T-cell (primary cell): ENCODE measurements around the gene COA8. TPM values are rescaled to one million over a fixed set of nuclear protein-coding genes. Genes with fewer than 3 reads are reported as not detected.

Experiments
- ATAC-seq, 4 experiments: fragments of 200-7000 bp in 3 of 4; fragments of 150-1000 bp in 1 of 4; cut with Tn5 transposase; replicated peaks in 1 of 4; 1 replicate in 3 of 4; 2 replicates in 1 of 4; pipeline ENCODE4 v1.10.0; 2021; ENCODE audit warnings: moderate library complexity in 3 of 4, mild to moderate bottlenecking in 2 of 4, moderate number of reproducible peaks in 1 of 4
- CTCF ChIA-PET, 2 donors: fragments of 300-600 bp; sonication (Branson Sonifier 250); formaldehyde crosslinking; loops; one replicate each; lab custom pipeline; 2022; ENCODE audit warnings: antibody characterized with exemption in 2 of 2; lab: Charles Lee
- POLR2A ChIA-PET, 2 donors: fragments of 300-600 bp; sonication (Branson Sonifier 250); formaldehyde crosslinking; loops; one replicate each; lab custom pipeline; 2022; ENCODE audit warnings: antibody characterized with exemption in 2 of 2; lab: Charles Lee
- DNase-seq, 35 experiments: peaks; one replicate each; pipeline versions ENCODE4 v3.0.0 to v3.0.0-alpha.2; 2013 to 2023
- H3K27ac ChIP-seq: one replicate; pipeline ENCODE4 v1.5.1; 2013; ENCODE audit warnings: low read length
- H3K27me3 ChIP-seq, 2 experiments: replicated peaks in 1 of 2; 1 replicate in 1 of 2; 2 replicates in 1 of 2; pipeline versions ENCODE4 v1.6.1 to v1.7.0; 2013; ENCODE audit warnings: low read length in 1 of 2, mixed read lengths in 1 of 2; ENCODE audit not compliant: control insufficient read depth in 2 of 2, insufficient read depth in 2 of 2; ENCODE audit errors: extremely low read depth in 1 of 2
- H3K36me3 ChIP-seq, 2 donors: 1 replicate in 1 of 2; 2 replicates in 1 of 2; pipeline versions ENCODE4 v1.6.1 to v1.7.0; 2013; ENCODE audit warnings: low read length in 1 of 2; ENCODE audit not compliant: control insufficient read depth in 2 of 2, insufficient read depth in 1 of 2; ENCODE audit errors: extremely low read depth in 1 of 2
- H3K4me1 ChIP-seq, 2 experiments: 1 replicate in 1 of 2; 2 replicates in 1 of 2; pipeline versions ENCODE4 v1.6.1 to v1.7.0; 2013; ENCODE audit warnings: low read length in 2 of 2, mixed read lengths in 1 of 2; ENCODE audit not compliant: insufficient read depth in 2 of 2, control insufficient read depth in 1 of 2; ENCODE audit errors: extremely low read depth in 1 of 2
- H3K4me3 ChIP-seq, 2 donors: 1 replicate in 1 of 2; 2 replicates in 1 of 2; pipeline versions ENCODE4 v1.5.1 to v1.7.0; 2013; ENCODE audit warnings: mild to moderate bottlenecking in 2 of 2, low read length in 1 of 2, moderate library complexity in 1 of 2; ENCODE audit not compliant: control insufficient read depth in 1 of 2; ENCODE audit errors: extremely low read depth in 1 of 2
- H3K9me3 ChIP-seq: 2 replicates; pipeline ENCODE4 v1.7.0; 2013
- H3K27ac Mint-ChIP-seq, 2 donors: one replicate each; pipeline ENCODE4 v1.8.0; 2020 to 2021; ENCODE audit warnings: mild to moderate bottlenecking in 2 of 2, mixed read lengths in 2 of 2
- H3K27me3 Mint-ChIP-seq, 2 donors: one replicate each; pipeline ENCODE4 v1.8.0; 2021 to 2022; ENCODE audit warnings: mixed read lengths in 2 of 2
- H3K36me3 Mint-ChIP-seq: one replicate; pipeline ENCODE4 v1.8.0; 2021; ENCODE audit warnings: mixed read lengths
- H3K4me1 Mint-ChIP-seq, 3 donors: one replicate each; pipeline ENCODE4 v1.8.0; 2020 to 2022; ENCODE audit warnings: mixed read lengths in 3 of 3, mild to moderate bottlenecking in 1 of 3
- H3K4me3 Mint-ChIP-seq, 3 donors: one replicate each; pipeline ENCODE4 v1.8.0; 2020 to 2022; ENCODE audit warnings: mild to moderate bottlenecking in 3 of 3, mixed read lengths in 3 of 3, moderate library complexity in 3 of 3
- H3K9me3 Mint-ChIP-seq, 3 donors: one replicate each; pipeline ENCODE4 v1.8.0; 2020 to 2022; ENCODE audit warnings: mixed read lengths in 3 of 3
- WGBS: methylation state at CpG from one replicate; pipeline ENCODE4 v1.1.5; 2013; ENCODE audit warnings: missing lambda C conversion rate; ENCODE audit not compliant: insufficient coverage; 5-methylcytosine and 5-hydroxymethylcytosine counted together
- total RNA-seq, 35 experiments: library from RNA in 6 of 35; stranded (reverse) in 6 of 35; fragments of 120-200 nt in 1 of 35; gene quantifications; one replicate each; pipeline versions ENCODE4 v1.2.1 to v1.2.4 and lab custom pipeline; 2013 to 2026

Gene COA8
- total RNA-seq, 5 donors from 2014 or later (not counting 1 experiment from before 2014, with no cell fraction given) = 17.7 to 27.5 (median 22.3) TPM

- Histone ChIP-seq H3K4me3 (no peak overlapping the region), H3K27ac (no peak overlapping the region), H3K36me3 (peaks cover 0 to under 1% of the 10 kb centered on the region in 2 donors), H3K9me3 (no peaks in the 10 kb centered on the region), H3K27me3 (peaks cover 0 to 52% of the 10 kb centered on the region in 2 experiments), H3K4me1 (no peaks in the 10 kb centered on the region)
- DNase-seq = no peak
- Mint-ChIP-seq H3K4me1 (no peaks in the 10 kb centered on the region), H3K27me3 (peaks cover 0 to 4% of the 10 kb centered on the region in 2 donors), H3K36me3 (no peaks in the 10 kb centered on the region), H3K27ac (no peak overlapping the region), H3K4me3 (no peak overlapping the region), H3K9me3 (no peaks in the 10 kb centered on the region)
- CTCF ChIA-PET = no interaction called here
- ATAC-seq = no peak
- 72% methylated on average over 13 of the region's 17 CpGs for WGBS
- POLR2A ChIA-PET = interaction anchor here in 1 of 2 donors (0.5 kb wide), 1 partner anchor 168 kb away, joined by 5 read pairs; no protein-coding TSS in a partner anchor
These were observed 21.7 kb upstream of the COA8 start for GRCh38 chr14:103540821-103541708.

DNA sequence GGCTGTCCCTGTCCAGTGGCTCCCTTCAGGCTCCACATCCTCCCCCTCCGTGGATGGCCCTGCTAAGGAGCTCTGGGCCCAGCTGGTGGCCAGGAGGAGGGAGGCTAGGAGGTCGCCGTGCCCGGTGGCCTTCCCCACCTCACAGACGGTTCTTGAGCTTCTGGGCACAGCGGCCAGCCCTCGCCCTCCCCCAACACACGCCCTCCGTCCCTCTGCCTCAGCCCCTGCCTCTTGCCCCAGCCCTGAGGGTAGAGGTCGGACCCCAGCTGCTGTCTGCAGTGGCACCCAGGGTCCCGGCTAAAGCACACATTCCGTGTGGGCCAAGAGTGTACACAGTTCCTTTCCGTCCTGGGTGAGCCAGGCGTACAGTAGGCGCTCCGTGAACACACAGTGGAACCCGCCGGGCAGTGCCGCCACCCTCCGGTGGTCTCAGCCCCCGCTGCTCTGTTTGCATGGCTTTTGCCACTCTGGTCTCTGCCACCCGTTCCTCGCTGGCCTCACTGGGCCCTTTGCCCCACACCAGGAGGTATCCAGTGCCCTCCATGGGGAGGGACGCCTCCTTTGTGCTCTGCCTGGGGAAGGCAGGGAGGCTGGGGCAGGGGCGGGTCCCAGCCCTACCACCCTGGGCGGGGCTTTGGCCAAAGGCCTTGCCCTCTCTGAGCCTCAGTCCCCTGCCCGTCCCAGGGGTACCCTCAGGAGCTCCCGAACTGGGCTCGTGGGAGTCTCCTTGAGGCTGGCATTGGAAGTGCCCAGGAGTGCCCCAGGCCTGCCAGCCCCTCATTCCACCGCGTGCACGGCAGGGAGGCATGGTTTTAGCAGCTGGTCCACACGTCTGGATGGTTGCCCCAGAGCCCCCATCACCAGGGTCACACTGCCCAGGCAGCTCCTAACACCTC, 20.8 kb upstream of the COA8 start:
- DNase-seq (no peak), ATAC-seq (no peak)
- peaks cover 0 to 56% of the 10 kb centered on the region in 2 experiments for H3K27me3 ChIP-seq
- POLR2A ChIA-PET = no interaction called here
- 78% methylated on average over 26 of the region's 33 CpGs for WGBS
- H3K27ac ChIP-seq = no peak overlapping the region
- no peak overlapping the region for H3K4me3 ChIP-seq
- Mint-ChIP-seq H3K9me3 (no peaks in the 10 kb centered on the region), H3K4me3 (no peak overlapping the region), H3K27me3 (peaks cover 0 to 4% of the 10 kb centered on the region in 2 donors), H3K27ac (no peak overlapping the region), H3K36me3 (no peaks in the 10 kb centered on the region), H3K4me1 (peaks cover 0 to 2% (median 0%) of the 10 kb centered on the region in 3 donors)
- CTCF ChIA-PET = no interaction called here
- H3K36me3 ChIP-seq = no peaks in the 10 kb centered on the region
- H3K9me3 ChIP-seq = no peaks in the 10 kb centered on the region
- H3K4me1 ChIP-seq = peaks cover 0 to 6% of the 10 kb centered on the region in 2 experiments

- H3K36me3 Mint-ChIP-seq = no peaks in the 10 kb centered on the region
- WGBS = 69% methylated on average over 10 of the region's 18 CpGs
- no peak overlapping the region for H3K4me3 ChIP-seq
- peaks cover 0 to 2% (median 0%) of the 10 kb centered on the region in 3 donors for H3K4me1 Mint-ChIP-seq
- H3K27ac ChIP-seq = no peak overlapping the region
- no peak overlapping the region for H3K4me3 Mint-ChIP-seq
- no peaks in the 10 kb centered on the region for H3K36me3 ChIP-seq
- ChIA-PET CTCF (interaction anchor here in 1 of 2 donors (0.7 to 0.9 kb wide), 2 partner anchors 24 to 52 kb away, joined by 3 to 5 read pairs; no protein-coding TSS in a partner anchor), POLR2A (no interaction called here)
- ATAC-seq (no peak), DNase-seq (no peak)
- H3K9me3 Mint-ChIP-seq = no peaks in the 10 kb centered on the region
- H3K27ac Mint-ChIP-seq = no peak overlapping the region
- H3K4me1 ChIP-seq = peaks cover 0 to 7% of the 10 kb centered on the region in 2 experiments
- peaks cover 0 to 4% of the 10 kb centered on the region in 2 donors for H3K27me3 Mint-ChIP-seq
- H3K27me3 ChIP-seq = peaks cover 0 to 56% of the 10 kb centered on the region in 2 experiments
- no peaks in the 10 kb centered on the region for H3K9me3 ChIP-seq
These were observed 20.1 kb upstream of the COA8 start for GRCh38 chr14:103542605-103543088.

GRCh38 chr14:103543140-103543539, 19.6 kb upstream of the COA8 start:
- Mint-ChIP-seq H3K27ac (no peak overlapping the region), H3K27me3 (peaks cover 0 to 4% of the 10 kb centered on the region in 2 donors), H3K9me3 (no peaks in the 10 kb centered on the region), H3K4me3 (no peak overlapping the region), H3K36me3 (no peaks in the 10 kb centered on the region), H3K4me1 (peaks cover 0 to 2% (median 0%) of the 10 kb centered on the region in 3 donors)
- peaks cover 0 to 56% of the 10 kb centered on the region in 2 experiments for H3K27me3 ChIP-seq
- WGBS = 82% methylated on average over 9 of the region's 10 CpGs
- no peak overlapping the region for H3K27ac ChIP-seq
- H3K4me1 ChIP-seq = peaks cover 0 to 7% of the 10 kb centered on the region in 2 experiments
- ChIA-PET POLR2A (interaction anchor here in 1 of 2 donors (1.0 kb wide), 1 partner anchor 10 kb away, joined by 3 read pairs; no protein-coding TSS in a partner anchor), CTCF (interaction anchor here in 1 of 2 donors (0.7 to 0.9 kb wide), 2 partner anchors 25 to 52 kb away, joined by 3 to 5 read pairs; no protein-coding TSS in a partner anchor)
- H3K4me3 ChIP-seq = no peak overlapping the region
- no peaks in the 10 kb centered on the region for H3K9me3 ChIP-seq
- no peak for ATAC-seq
- no peaks in the 10 kb centered on the region for H3K36me3 ChIP-seq
- DNase-seq = no peak

DNA sequence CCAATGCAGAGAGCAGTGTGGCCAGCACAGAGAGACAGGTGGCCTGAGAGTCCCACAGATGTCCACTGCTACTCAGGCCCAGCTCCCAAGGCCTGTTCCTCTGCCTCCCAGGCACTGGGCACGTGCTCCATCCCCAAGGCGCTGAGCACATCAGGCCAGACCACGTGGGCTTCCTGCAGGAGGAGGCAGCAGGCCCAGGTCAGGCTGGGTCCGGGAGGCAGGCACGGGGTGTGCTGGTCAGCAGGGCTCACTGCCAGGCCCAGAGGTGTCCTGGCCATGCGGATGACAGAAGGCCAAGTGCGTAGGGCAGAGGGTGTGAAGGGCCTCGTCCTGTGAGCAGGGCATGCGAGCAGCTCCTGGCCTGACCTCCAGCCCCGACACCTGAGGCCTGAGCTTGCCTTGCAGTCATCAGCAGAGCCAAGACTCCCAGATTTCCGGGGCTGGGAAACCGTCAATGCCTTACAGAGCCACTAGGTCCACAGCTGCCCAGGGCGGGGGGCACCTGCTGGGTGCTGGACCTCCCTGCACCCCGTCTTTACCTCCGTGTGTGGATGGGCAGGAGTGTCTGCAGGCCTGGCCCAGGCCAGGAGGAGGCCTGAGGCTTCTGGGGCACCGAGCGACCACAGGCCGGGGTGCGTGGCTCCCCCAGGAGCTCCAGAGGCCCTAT, 18.9 kb upstream of the COA8 start:
- no peaks in the 10 kb centered on the region for H3K9me3 ChIP-seq
- Mint-ChIP-seq H3K36me3 (no peaks in the 10 kb centered on the region), H3K27me3 (peaks cover 0 to 4% of the 10 kb centered on the region in 2 donors), H3K4me1 (peaks cover 0 to 2% (median 0%) of the 10 kb centered on the region in 3 donors), H3K27ac (no peak overlapping the region), H3K4me3 (no peak overlapping the region), H3K9me3 (no peaks in the 10 kb centered on the region)
- ATAC-seq (no peak), DNase-seq (no peak)
- H3K4me3 ChIP-seq = no peak overlapping the region
- no peak overlapping the region for H3K27ac ChIP-seq
- POLR2A ChIA-PET = interaction anchor here in 1 of 2 donors (1.0 kb wide), 1 partner anchor 10 kb away, joined by 3 read pairs; no protein-coding TSS in a partner anchor
- H3K27me3 ChIP-seq = peaks cover 0 to 56% of the 10 kb centered on the region in 2 experiments
- WGBS = 80% methylated on average over 15 of the region's 19 CpGs
- no peaks in the 10 kb centered on the region for H3K36me3 ChIP-seq
- CTCF ChIA-PET = interaction anchor here in 1 of 2 donors (0.7 to 0.9 kb wide), 2 partner anchors 25 to 53 kb away, joined by 3 to 5 read pairs; no protein-coding TSS in a partner anchor
- peaks cover 0 to 7% of the 10 kb centered on the region in 2 experiments for H3K4me1 ChIP-seq
